ENCODE data around the gene PIP4P1. TPM values are rescaled to one million over a fixed set of nuclear protein-coding genes. Genes with fewer than 3 reads are reported as not detected.

The PIP4P1 gene
- total and polyA plus RNA-seq, 2 of the 13 experiments (the other 11 are each of a cell fraction or from before 2014, with no cell fraction given): 33.4 to 47.0 TPM

DNA sequence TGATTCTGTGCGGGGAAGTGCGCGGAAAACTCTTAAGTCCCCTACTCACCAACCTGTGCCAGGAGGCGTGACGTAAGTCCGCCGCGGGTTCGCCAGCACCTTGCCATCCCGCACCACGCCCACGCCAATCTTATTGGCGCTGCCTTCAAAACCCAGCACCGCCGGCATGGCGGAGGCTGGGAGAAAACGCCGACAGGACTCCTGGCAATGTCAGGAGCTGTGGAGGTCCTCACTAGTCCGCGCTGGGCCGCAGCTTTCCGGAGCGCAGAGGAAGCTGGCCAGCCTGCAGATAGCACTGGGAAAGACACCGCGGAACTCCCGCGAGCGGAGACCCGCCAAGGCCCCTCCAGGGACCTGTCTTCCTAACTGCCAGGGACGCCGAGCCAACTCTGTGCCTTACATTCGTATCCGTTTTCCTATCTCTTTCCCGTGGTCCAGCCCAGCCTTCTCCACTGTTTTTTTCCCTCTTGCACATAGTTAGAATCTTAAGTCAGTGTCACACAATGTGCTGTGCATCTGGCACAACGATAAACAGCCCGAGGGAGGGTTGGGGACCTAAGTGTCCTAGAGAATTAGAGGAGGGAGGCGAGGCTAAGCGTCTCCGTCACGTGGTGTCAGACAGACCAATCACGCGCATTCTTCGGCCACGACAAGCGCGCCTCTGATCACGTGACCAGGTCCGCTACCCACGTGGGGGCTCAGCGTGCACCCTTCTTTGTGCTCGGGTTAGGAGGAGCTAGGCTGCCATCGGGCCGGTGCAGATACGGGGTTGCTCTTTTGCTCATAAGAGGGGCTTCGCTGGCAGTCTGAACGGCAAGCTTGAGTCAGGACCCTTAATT, 6.5 kb downstream of the PIP4P1 start, which contains the start of the genes APEX1 and OSGEP (continued):
- TF ChIP-seq ZNF737 (CRISPR knock-in tag; IDR thresholded peaks at IDR 0.05; ENCODE audit: borderline replicate concordance) (no peak), RARG (CRISPR knock-in tag; IDR thresholded peaks at IDR 0.05; ENCODE audit: low read depth) (peak; percentile 86; the same call in 1 of the 2 replicates), ZNF556 (CRISPR knock-in tag; IDR thresholded peaks at IDR 0.05; ENCODE audit: borderline replicate concordance) (peak; percentile 63; the same call in 1 of the 2 replicates), FOXP4 (CRISPR knock-in tag; IDR thresholded peaks at IDR 0.05) (peak; percentile 57), ONECUT2 (CRISPR knock-in tag; IDR thresholded peaks at IDR 0.05) (no peak), ZBTB14 (CRISPR knock-in tag; IDR thresholded peaks at IDR 0.05) (0 out of 2 replicates have a peak, but pooled peaks have one; percentile 51), ZNF225 (CRISPR knock-in tag; IDR thresholded peaks at IDR 0.05) (no peak; the same call in 1 of the 2 replicates), ZNF431 (CRISPR knock-in tag; IDR thresholded peaks at IDR 0.05; ENCODE audit: borderline replicate concordance, low read depth) (no peak; the same call in 1 of the 2 replicates), ZNF891 (CRISPR knock-in tag; IDR thresholded peaks at IDR 0.05) (peak; percentile 84), JARID2 (CRISPR knock-in tag; IDR thresholded peaks at IDR 0.05; ENCODE audit: insufficient replicate concordance) (peak; percentile 77), ZBTB34 (CRISPR knock-in tag; IDR thresholded peaks at IDR 0.05) (peak; percentile 98), AHDC1 (CRISPR knock-in tag; IDR thresholded peaks at IDR 0.05; ENCODE audit: borderline replicate concordance) (peak; percentile 40; the same call in 1 of the 2 replicates)
- TF ChIP-seq, protein P1, sequence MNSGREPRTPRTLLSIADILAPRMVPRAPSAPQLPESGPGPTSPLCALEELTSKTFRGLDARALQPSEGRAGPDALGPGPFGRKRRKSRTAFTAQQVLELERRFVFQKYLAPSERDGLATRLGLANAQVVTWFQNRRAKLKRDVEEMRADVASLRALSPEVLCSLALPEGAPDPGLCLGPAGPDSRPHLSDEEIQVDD (CRISPR knock-in tag; IDR thresholded peaks at IDR 0.05; ENCODE audit: borderline replicate concordance): peak; percentile 94; the same call in 1 of the 2 replicates
